ENCODE data around the gene OSBPL7.

The OSBPL7 gene

GRCh38 chr17:47846716-47847340, 25.2 kb upstream of the OSBPL7 start:
- no peak for DNase-seq

- no peak for DNase-seq
Measured at GRCh38 chr17:47845716-47846075, 24.1 kb upstream of the OSBPL7 start.

GRCh38 chr17:47844814-47845715, 23.5 kb upstream of the OSBPL7 start:
- no peak for DNase-seq

DNA sequence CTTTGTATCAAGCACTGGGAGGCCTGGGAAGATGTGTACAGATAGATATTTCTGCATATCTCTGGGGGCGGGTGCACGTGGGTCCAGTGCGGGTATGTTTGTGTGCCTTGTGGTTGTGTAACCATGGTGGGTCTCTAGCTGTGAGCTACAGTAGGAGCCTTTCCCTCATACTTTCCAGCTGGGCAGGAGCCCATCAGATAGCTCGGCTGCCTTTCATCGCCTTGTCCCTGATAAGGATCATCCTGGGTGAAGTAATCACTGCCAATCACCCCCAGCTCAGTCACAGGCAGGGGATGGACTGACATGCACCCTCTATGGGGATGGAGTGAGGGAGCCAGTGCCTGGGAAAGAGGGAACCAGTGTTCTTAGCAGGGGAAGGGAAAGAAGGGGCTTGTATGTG, 22.6 kb upstream of the OSBPL7 start:
- DNase-seq: no peak

DNA sequence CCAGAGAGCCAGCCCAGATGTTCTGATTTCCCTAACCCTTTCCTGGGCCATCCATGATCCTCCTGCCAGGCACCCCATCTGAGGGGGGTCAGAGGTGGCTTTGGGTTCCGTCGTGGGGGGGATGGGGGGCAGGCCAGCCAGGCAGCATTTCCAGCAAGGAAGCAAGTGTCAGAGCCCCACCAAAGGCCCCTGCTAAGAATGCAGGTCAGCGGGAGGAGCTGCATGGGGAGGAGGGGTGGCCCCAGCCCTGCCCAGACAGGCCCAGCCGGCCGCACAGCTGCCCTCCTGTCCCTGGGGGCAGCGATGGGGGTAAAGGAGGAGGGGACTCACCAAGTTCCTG, 21.8 kb upstream of the OSBPL7 start:
- DNase-seq: no peak

GRCh38 chr17:47841488-47842291, 20.1 kb upstream of the OSBPL7 start:
- no peak for DNase-seq

DNA sequence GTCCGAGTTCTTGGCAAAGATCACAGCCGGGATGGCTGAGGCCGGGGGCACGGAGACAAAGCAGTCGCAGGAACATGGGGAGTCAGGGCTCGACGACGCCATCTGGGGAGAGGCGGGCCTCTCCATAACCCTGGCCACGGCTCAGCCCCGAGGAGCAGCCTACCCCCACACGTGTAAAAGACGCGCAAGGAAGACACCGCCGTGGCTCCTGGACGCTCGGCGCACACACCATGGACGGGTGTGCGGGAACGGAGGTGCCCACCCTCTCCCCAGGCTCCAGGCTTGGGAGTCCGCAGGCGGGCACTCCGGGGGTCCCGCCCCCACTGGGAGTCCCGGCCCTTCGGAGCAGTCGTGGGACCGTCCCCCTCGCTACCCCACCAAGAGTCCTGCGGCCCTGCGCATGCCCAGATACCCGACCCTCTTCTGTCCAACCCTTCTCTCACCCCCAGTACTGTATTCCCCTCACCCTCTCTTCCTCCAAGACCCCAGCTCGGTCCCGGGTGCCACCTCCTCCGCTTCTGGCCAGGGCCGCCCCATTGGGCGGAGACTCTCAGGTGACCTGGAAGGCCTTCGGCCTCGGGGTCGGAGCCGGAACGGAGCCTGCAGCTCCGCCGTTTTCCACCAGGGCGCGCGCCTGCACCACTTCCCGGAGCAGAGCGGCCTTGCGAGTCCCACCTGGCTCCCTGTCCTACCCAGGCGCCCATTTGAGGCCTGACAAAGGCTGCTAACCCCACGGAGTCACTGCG, 19.3 kb upstream of the OSBPL7 start, which contains the start of gene SCRN2:
SCRN2 (minus strand) TSS at position 532 of the 746 bp plus-strand sequence; CDS start at position 102, 430 bp downstream.
- peak; percentile 78 for DNase-seq

- no peak for DNase-seq
Measured at GRCh38 chr17:47840001-47840741, 18.6 kb upstream of the OSBPL7 start.

DNA sequence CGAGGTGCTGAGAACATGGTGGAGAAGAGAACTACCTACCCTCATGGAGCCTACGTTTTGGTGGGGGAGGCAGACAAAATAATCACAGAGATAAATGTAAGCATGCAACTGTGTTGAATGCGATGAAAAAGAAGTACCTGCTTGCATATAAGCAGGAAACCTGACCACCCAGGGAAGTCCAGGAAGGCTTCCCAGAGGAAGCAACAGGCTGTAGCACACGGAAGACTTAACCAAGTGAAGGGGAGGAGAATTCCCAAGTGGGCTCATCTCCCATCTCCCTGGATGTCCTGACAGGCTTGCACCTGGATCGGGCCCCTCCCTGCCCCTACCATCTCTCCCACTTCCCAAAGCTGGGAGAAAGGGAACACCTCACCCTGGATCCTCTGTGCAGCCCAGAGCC, 17.5 kb upstream of the OSBPL7 start:
- no peak for DNase-seq

- DNase-seq: no peak
Measured at GRCh38 chr17:47838636-47839035, 17.0 kb upstream of the OSBPL7 start.

DNA sequence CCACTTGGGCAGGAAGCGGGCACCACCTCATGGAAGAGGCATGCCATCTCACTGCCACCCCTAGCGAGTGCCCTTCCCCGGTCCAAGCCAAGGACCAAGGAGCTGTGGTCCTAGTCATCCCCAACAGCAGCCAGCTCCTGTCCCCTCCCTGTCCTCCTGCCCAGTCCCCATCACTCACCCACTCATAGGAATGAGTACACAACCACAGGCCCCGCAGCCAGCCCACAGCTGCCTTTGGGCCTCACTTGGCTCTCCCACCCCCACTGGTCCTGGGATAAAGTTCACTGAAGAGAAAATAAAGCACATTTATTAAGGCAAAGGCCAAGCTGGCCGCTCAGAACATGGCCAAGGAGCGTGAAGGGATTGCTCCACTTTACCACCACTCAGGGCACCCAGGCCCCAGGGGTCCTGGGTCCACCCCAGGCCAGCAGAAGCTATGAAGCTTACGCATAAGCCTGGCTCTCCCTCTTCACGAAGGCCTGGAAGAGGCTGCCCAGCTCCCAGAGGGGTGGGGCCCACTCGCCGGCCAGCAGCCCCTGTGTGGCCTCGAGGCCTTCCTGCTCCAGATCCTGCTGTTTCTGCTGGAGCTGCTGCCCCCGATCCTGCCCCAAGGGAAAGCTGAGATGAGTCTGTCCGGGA, 15.9 kb upstream of the OSBPL7 start:
- DNase-seq: no peak

DNA sequence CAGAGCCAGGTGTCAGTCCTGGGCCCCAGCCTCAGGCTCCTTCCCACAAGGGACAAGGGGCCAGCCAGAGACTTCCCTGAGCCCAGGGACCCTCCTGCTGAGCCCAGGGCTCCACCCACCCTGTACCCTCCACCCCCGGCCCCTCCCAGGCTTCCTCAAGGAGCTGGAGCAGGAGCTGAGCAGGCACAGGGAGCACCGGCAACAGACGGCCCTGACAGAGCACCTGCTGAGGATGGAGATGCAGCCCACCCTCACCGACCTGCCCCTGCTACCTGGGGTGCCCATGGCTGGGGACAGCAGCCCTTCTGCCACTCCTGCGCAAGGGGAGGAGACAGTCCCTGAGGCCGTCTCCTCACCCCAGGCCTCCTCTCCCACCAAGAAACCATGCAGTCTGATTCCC, 15.0 kb upstream of the OSBPL7 start:
- DNase-seq: no peak

- DNase-seq: no peak
Measured at GRCh38 chr17:47834756-47835155, 13.2 kb upstream of the OSBPL7 start.

DNA sequence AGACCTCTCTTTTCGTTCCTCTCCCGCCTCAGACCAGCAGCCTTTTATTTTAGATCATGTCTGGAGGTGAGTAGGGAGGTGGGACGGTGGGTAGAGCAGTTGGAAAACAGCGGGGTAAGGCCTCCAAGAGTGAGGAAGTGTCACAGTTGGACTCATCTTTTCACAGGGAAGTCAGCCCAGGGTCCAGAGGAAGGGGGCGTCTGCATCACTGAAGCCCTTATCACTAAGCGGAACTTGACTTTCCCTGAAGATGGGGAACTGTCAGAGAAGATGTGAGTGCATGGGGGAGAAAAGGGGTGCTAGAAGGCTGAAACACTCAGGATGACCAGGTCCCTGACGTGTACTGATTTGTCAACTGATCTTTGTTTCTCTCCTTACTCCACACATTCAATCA, 10.3 kb upstream of the OSBPL7 start:
- DNase-seq: no peak

GRCh38 chr17:47831003-47831933, 9.7 kb upstream of the OSBPL7 start, which contains the start of the genes LRRC46 and MRPL10:
Gene LRRC46 (plus strand): TSS chr17:47831670. CDS start chr17:47831990, 320 bp downstream.
Gene MRPL10 (minus strand): TSS chr17:47831541. CDS start chr17:47831511, 30 bp downstream.
- DNase-seq: peak; percentile 95

GRCh38 chr17:47830396-47831002, 8.9 kb upstream of the OSBPL7 start:
- no peak for DNase-seq

- DNase-seq: no peak
Measured at GRCh38 chr17:47829870-47830269, 8.3 kb upstream of the OSBPL7 start.

DNA sequence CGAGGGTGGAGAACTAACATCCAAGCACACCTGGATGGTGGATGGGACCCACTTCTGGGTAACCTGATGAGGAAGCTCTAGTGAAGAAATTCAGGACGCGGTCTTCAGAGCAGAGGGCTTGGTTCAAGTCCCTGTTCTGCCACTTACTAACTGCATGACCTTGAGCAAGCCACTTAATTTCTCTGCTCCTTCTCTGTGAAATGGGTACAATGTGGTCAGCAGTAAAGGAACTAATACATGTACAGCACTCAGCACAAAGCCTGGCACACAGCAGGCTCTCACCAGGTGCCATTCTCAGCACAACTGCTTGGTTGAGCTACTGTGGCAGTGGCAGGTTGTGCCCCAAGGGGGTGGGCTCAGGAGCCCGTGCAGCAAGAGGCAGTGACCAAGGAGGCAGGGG, 1.9 kb upstream of the OSBPL7 start:
- DNase-seq: no peak

DNA sequence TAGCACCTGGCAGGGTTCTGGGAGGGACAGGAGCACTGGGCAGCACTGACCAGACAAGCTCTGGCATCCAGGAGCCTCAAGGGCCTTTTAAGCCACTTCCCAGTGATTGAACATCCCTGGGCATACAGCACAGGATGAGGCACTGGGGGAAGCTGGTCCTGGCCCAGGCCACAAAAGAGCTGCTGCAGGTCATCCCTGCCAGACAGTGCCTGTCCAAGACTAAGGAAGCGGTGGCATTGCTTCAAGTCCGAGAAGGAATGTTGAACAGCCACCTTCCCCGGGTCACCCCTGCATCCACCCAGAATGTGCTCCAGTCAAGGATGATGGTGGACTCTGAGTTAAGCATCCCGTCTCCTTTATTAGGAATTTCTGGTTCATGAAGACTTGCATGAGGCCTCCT, 1.2 kb upstream of the OSBPL7 start:
- DNase-seq: no peak

DNA sequence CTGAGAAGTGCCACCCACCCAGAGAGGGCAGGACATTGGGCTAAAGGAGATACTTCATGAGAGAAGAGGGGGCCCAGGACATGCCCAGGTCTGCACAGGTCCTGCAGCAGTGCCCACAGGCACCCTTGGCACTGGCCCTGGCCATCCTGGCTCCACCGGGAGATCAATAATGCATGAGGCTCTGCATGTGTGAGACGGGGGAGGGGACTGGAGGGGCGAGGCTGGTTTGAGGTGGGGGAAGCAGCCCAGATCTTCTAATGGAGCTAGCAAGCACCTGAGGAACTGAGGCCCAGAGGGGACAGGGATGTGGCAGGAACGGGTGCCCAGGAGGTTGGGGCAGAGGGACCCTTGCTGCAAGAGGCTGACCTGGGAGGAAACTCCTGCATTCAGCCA, 567 bp downstream of the OSBPL7 start:
- DNase-seq: no peak
